ENCODE measurements around the gene KIR2DL1. TPM values are rescaled to one million over a fixed set of nuclear protein-coding genes. Genes with fewer than 3 reads are reported as not detected.
"Not testable (repeated sequence)": the region's sequence is repeated elsewhere in the genome, so short reads cannot be mapped to it uniquely, and the experiment has no call there.

Gene KIR2DL1
- total RNA-seq, 2 donors from 2014 or later = not detected

DNA sequence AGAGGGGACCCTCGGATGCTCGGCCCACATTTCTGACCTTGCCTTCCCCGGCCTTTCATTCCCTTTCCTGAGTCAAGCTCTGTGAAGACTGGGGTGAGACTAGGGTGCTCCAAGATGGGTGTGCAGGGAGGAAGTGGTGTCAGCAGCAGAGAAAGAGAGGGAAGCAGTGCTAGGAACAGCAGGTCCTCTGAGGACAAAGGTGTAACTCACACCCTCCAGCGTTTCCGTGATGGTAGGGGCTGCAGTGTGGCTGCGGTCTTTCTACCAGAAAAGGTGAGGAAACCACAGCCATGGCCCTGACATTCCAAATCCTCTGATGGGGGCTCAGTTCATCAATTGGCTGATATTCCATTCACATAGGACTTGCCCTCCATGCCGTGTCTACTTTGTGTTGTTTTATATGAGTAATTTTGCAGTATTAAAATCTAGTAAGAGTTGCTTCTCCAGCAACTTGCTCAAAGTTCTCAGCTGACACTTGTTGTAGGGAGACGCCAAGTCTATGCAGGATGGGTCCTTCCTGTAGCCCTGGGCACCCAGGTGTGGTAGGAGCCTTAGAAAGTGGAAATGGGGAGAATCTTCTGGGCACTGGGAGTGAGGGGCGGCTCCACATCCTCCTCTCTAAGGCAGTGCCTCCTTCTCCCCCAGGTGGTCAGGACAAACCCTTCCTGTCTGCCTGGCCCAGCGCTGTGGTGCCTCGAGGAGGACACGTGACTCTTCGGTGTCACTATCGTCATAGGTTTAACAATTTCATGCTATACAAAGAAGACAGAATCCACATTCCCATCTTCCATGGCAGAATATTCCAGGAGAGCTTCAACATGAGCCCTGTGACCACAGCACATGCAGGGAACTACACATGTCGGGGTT, 48.3 kb downstream of the KIR2DL1 start:
- H3K9me3 ChIP-seq (ENCODE audit: control insufficient read depth, low read length) = peaks cover 10% of the 10 kb centered on the region
- no peaks in the 10 kb centered on the region for H3K36me3 Mint-ChIP-seq (ENCODE audit: low read depth)
- no peaks in the 10 kb centered on the region for H3K4me1 Mint-ChIP-seq
- H3K36me3 ChIP-seq (ENCODE audit: control insufficient read depth, insufficient read depth, low read length) = no peaks in the 10 kb centered on the region
- no peak for DNase-seq
- 75 to 84% methylated on average over 9 to 15 of the region's 15 CpGs for WGBS, 2 experiments (ENCODE audit: insufficient coverage in 1 of 2, insufficient read length in 1 of 2)
- peaks cover 90% of the 10 kb centered on the region for H3K9me3 Mint-ChIP-seq
- H3K27me3 Mint-ChIP-seq (ENCODE audit: insufficient read depth) = no peaks in the 10 kb centered on the region
- TF ChIP-seq, protein P1, sequence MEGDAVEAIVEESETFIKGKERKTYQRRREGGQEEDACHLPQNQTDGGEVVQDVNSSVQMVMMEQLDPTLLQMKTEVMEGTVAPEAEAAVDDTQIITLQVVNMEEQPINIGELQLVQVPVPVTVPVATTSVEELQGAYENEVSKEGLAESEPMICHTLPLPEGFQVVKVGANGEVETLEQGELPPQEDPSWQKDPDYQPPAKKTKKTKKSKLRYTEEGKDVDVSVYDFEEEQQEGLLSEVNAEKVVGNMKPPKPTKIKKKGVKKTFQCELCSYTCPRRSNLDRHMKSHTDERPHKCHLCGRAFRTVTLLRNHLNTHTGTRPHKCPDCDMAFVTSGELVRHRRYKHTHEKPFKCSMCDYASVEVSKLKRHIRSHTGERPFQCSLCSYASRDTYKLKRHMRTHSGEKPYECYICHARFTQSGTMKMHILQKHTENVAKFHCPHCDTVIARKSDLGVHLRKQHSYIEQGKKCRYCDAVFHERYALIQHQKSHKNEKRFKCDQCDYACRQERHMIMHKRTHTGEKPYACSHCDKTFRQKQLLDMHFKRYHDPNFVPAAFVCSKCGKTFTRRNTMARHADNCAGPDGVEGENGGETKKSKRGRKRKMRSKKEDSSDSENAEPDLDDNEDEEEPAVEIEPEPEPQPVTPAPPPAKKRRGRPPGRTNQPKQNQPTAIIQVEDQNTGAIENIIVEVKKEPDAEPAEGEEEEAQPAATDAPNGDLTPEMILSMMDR (conservative IDR thresholded peaks at IDR 0.05) = no peak
- no peaks in the 10 kb centered on the region for H3K4me1 ChIP-seq (ENCODE audit: control insufficient read depth, insufficient read depth, low read length)
- no peak overlapping the region for H3K4me3 ChIP-seq (ENCODE audit: low read length)
- H3K27me3 ChIP-seq (ENCODE audit: control insufficient read depth, insufficient read depth, low read length, poor library complexity, severe bottlenecking) = no peaks in the 10 kb centered on the region
- no peak overlapping the region for H3K9ac ChIP-seq (ENCODE audit: extremely low read depth, low read length, poor library complexity, severe bottlenecking)
- H3K27ac ChIP-seq (ENCODE audit: low read depth, low read length) = no peak overlapping the region
- no peak overlapping the region for H3K27ac Mint-ChIP-seq
- no peak overlapping the region for H3K4me3 Mint-ChIP-seq

- not testable (repeated sequence) for H3K27ac ChIP-seq (ENCODE audit: low read depth, low read length); H3K9me3 ChIP-seq (ENCODE audit: control insufficient read depth, low read length); H3K27me3 ChIP-seq (ENCODE audit: control insufficient read depth, insufficient read depth, low read length, poor library complexity, severe bottlenecking); H3K36me3 Mint-ChIP-seq (ENCODE audit: low read depth); DNase-seq; H3K4me3 ChIP-seq (ENCODE audit: low read length); H3K27ac Mint-ChIP-seq; H3K36me3 ChIP-seq (ENCODE audit: control insufficient read depth, insufficient read depth, low read length); H3K9ac ChIP-seq (ENCODE audit: extremely low read depth, low read length, poor library complexity, severe bottlenecking); H3K4me1 Mint-ChIP-seq; H3K27me3 Mint-ChIP-seq (ENCODE audit: insufficient read depth); H3K4me3 Mint-ChIP-seq; H3K4me1 ChIP-seq (ENCODE audit: control insufficient read depth, insufficient read depth, low read length)
- peaks cover 81% of the 10 kb centered on the region for H3K9me3 Mint-ChIP-seq
- 33 to 62% methylated on average over 1 to 4 of the region's 4 CpGs for WGBS, 2 experiments (ENCODE audit: insufficient coverage in 1 of 2, insufficient read length in 1 of 2)
Measured at GRCh38 chr19:54824416-54824815, 54.8 kb downstream of the KIR2DL1 start.

DNA sequence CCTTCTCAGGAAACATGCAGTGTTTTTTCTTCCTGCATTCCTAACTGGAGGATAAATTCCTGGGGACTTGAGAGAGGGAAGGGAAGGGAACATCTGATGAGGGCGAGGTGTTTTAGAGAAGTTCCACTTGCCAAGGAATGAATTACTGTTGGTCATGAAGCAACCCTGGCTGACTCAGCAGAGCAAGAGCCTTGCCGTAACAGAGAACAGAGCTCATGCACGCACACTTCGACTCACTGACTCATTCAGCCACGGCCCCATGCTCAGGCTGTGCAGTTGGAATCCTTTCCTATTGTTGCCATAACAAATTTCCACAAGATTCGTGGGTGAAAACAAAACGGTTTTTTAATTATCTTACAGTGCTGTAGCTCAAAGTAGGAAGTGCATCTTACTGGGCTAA, 55.7 kb downstream of the KIR2DL1 start:
- H3K4me1 ChIP-seq (ENCODE audit: control insufficient read depth, insufficient read depth, low read length); H3K27ac ChIP-seq (ENCODE audit: low read depth, low read length); H3K27ac Mint-ChIP-seq; H3K27me3 Mint-ChIP-seq (ENCODE audit: insufficient read depth); H3K9me3 ChIP-seq (ENCODE audit: control insufficient read depth, low read length); H3K4me3 ChIP-seq (ENCODE audit: low read length); H3K36me3 Mint-ChIP-seq (ENCODE audit: low read depth); H3K27me3 ChIP-seq (ENCODE audit: control insufficient read depth, insufficient read depth, low read length, poor library complexity, severe bottlenecking); H3K4me1 Mint-ChIP-seq; H3K9ac ChIP-seq (ENCODE audit: extremely low read depth, low read length, poor library complexity, severe bottlenecking); H3K36me3 ChIP-seq (ENCODE audit: control insufficient read depth, insufficient read depth, low read length); H3K4me3 Mint-ChIP-seq; DNase-seq: not testable (repeated sequence)
- peaks cover 78% of the 10 kb centered on the region for H3K9me3 Mint-ChIP-seq
- WGBS, 2 experiments (ENCODE audit: insufficient coverage in 1 of 2, insufficient read length in 1 of 2) = 66 to 69% methylated on average over 3 to 5 of the region's 7 CpGs

DNA sequence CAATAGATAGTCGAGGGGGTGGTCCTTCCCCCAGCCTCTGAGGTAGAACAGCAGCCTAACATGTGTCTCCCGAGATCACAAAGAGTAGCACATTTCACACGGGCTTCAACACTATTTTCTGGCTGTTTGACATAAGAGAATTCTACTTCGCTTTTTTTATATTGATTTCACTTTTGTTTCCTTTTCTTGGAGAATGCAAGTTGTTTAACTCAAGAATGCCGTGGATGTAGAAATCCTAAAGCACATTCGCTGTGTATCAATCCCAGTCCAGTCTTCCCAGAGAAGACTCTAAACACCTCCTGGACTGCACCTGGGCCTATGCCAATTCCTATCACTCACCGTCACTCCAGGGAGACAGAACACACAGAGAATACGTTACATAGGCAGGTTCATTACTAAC, 58.5 kb downstream of the KIR2DL1 start:
- not testable (repeated sequence) for H3K36me3 ChIP-seq (ENCODE audit: control insufficient read depth, insufficient read depth, low read length); H3K27ac ChIP-seq (ENCODE audit: low read depth, low read length); H3K4me3 ChIP-seq (ENCODE audit: low read length); H3K9me3 ChIP-seq (ENCODE audit: control insufficient read depth, low read length); H3K27ac Mint-ChIP-seq; H3K27me3 Mint-ChIP-seq (ENCODE audit: insufficient read depth); H3K27me3 ChIP-seq (ENCODE audit: control insufficient read depth, insufficient read depth, low read length, poor library complexity, severe bottlenecking); H3K4me1 ChIP-seq (ENCODE audit: control insufficient read depth, insufficient read depth, low read length); H3K36me3 Mint-ChIP-seq (ENCODE audit: low read depth); H3K4me3 Mint-ChIP-seq; H3K4me1 Mint-ChIP-seq; H3K9ac ChIP-seq (ENCODE audit: extremely low read depth, low read length, poor library complexity, severe bottlenecking); DNase-seq
- 65 to 73% methylated on average over 3 to 6 of the region's 8 CpGs for WGBS, 2 experiments (ENCODE audit: insufficient coverage in 1 of 2, insufficient read length in 1 of 2)
- H3K9me3 Mint-ChIP-seq = peaks cover 73% of the 10 kb centered on the region

- not testable (repeated sequence) for H3K27ac ChIP-seq (ENCODE audit: low read depth, low read length); H3K4me1 ChIP-seq (ENCODE audit: control insufficient read depth, insufficient read depth, low read length); H3K4me1 Mint-ChIP-seq; H3K27me3 ChIP-seq (ENCODE audit: control insufficient read depth, insufficient read depth, low read length, poor library complexity, severe bottlenecking); H3K4me3 ChIP-seq (ENCODE audit: low read length); H3K36me3 Mint-ChIP-seq (ENCODE audit: low read depth); H3K4me3 Mint-ChIP-seq; H3K27ac Mint-ChIP-seq; H3K9ac ChIP-seq (ENCODE audit: extremely low read depth, low read length, poor library complexity, severe bottlenecking); DNase-seq; H3K27me3 Mint-ChIP-seq (ENCODE audit: insufficient read depth); H3K36me3 ChIP-seq (ENCODE audit: control insufficient read depth, insufficient read depth, low read length)
- peaks cover 21% of the 10 kb centered on the region for H3K9me3 ChIP-seq (ENCODE audit: control insufficient read depth, low read length)
- H3K9me3 Mint-ChIP-seq = peaks cover 72% of the 10 kb centered on the region
- WGBS, 2 experiments (ENCODE audit: insufficient coverage in 1 of 2, insufficient read length in 1 of 2) = 87 to 89% methylated on average over 1 to 14 of the region's 14 CpGs
Measured at GRCh38 chr19:54832496-54832895, 62.9 kb downstream of the KIR2DL1 start, which contains the start of gene KIR2DS4. KIR2DS4 (plus strand) TSS chr19:54832676.

Data from endodermal cell (in vitro differentiated cells).